GM18907 (cell line): ENCODE data around the gene TNFAIP8L1.

Source experiments
- ATAC-seq: cut with Tn5 transposase; IDR thresholded peaks from one replicate; pipeline ENCODE4 v1.9.1; 2021; ENCODE audit warnings: mild to moderate bottlenecking, moderate library complexity; ENCODE audit not compliant: unreplicated experiment

The TNFAIP8L1 gene

DNA sequence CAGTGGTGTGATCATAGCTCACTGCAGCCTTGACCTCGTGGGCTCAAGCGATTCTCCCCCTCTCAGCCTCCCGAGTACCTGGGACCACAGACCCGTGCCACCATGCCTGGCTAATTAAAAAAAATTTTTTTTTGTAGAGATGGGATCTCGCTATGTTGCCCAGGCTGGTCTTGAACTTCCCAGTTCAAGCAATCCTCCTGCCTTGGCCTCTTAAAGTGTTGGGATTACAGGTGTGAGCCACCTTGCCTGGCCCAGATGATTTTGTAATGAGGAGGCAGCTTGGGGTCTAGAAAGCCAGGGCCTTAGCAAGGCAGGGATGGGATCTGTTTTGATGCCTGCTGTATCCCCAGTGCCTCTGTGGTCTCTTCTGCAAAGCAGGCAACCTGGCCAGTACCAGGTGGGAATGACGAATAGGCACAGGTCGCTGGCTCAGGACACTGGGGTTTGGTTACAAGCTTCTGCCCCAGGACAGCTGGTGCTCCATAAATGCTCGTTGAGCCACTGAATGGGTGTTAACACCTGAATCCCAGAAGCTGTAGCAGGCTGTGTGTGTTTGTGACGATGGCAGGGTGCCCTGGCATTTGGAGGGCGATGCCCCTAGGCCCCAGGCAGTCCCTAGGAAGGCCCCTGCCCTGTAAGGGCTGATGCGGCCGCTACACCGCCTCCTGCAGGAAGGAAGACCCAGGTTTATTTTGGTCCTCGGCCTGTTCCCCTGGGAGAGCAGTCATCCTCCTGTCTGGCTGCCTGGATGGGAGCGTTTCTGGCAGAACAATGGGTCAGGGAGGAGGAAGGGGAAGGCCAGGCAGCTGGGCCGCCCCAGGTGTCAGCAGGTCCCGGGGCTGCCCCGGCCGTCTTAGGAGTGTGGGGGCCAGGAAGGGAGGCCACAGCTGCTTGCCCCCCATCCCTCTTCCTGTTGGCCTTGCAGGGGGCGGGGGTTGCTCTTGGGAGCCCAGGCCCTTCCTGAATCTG lies 8.6 kb downstream of the TNFAIP8L1 start:
- ATAC-seq: no peak

- ATAC-seq: no peak
Observed at GRCh38 chr19:4649392-4650047, 10.2 kb downstream of the TNFAIP8L1 start.

DNA sequence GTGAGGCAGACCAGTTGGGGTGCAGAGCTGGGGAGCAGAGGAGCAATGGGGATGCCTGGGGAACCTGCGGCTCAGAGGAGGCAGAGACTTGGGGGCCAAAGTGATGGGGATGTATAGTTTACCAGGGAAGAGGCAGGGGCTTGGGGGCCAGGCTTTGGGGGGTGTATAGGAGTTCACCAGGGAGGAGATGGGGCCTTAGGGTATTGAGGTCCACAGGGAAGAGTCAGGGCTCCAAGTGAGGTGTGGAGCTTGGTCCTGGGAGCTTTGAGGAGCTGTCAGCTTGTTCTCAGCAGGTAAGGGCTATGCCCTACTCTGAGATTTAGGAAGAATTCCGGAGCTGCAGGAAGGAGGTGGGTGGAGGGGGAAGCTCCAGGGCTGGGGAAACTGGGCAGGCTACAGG lies 10.8 kb downstream of the TNFAIP8L1 start:
- ATAC-seq: no peak

GRCh38 chr19:4652075-4652474 lies 12.8 kb downstream of the TNFAIP8L1 start:
- no peak for ATAC-seq

- no peak for ATAC-seq
Observed at GRCh38 chr19:4653793-4654436, 14.6 kb downstream of the TNFAIP8L1 start.

GRCh38 chr19:4654437-4655361 lies 15.4 kb downstream of the TNFAIP8L1 start:
- no peak for ATAC-seq

DNA sequence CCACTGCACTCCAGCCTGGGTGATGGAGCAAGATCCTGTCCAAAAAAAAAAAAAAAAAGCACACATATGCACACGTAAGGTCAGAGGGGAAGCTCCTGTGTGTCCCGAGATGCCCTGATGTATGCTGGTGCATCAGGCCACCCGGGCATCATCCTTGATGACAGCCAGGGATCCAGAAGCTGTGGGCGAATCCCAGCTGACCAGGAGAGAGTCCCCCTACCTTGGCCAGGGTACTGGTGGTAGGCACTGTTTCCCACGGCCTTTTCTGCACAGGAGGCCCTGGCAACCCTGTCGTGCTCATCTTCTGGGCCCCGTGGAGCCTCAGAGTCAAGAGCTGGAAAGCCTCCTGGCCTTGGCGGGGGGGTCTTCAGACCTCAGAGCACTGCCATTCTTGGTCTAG lies 16.8 kb downstream of the TNFAIP8L1 start:
- no peak for ATAC-seq

- ATAC-seq: no peak
Observed at GRCh38 chr19:4657262-4657661, 17.9 kb downstream of the TNFAIP8L1 start.

- no peak for ATAC-seq
Observed at GRCh38 chr19:4657835-4658234, 18.5 kb downstream of the TNFAIP8L1 start.

DNA sequence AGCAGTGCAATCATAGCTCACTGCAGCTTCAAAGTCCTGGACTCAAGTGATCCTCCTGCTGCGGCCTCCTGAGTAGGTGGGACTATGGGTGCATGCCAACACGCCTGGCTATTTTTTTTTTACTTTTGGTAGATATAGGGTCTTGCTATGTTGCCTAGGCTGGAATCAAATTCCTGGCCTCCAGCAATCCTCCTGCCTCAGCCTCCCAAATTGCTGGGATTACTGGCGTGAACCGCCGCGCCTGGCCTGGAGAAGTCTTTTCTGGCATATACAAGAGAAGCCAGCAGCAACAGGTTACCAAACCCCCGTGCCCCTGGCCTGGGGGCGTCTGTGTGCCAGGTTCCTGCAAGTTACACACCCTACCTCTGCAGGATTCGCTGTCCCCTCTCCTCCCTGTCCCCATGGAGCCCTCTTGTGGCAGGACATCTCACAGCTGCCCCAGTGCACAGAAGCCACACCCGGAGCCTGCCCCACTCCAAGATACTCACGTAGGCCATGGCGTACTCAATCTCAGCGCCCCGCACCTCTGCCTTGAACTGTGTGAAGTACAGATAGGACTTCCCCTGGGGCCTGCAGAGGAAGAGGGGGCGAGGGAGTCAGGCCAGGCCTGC lies 21.0 kb downstream of the TNFAIP8L1 start:
- ATAC-seq: no peak

- ATAC-seq: no peak
Observed at GRCh38 chr19:4660993-4661392, 21.7 kb downstream of the TNFAIP8L1 start.

DNA sequence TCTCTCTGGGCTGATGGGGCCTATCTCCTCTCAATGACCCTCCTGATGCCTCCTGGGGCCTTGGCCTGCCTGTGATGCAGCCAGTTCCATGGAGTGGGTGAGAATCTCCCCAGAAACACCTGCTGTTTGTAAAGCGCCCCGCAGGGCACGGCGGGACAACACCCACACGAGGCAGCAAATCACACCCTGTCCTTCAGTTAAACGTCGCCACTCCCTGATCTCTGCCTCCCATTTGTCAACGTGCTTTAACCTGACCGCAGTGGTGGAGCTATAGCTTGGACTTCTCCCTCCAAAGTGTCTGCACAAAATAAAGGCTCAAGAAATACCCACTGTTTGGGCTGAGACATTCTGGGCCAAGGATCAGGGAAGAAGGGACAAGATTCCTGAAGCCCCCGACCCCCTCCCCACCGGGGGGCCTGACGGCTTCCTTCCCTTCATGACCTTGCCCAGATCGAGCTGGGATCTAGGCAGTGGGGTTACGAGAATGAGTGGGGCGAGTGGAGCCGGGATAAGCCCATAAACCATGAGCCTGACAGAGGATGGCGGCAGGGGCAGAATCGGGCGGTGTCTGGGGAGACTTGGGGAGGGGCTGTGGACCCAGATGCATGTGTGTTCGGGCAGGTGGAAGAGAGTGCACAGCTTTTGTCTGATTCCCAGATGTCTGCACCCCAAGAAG lies 22.8 kb downstream of the TNFAIP8L1 start:
- no peak for ATAC-seq

DNA sequence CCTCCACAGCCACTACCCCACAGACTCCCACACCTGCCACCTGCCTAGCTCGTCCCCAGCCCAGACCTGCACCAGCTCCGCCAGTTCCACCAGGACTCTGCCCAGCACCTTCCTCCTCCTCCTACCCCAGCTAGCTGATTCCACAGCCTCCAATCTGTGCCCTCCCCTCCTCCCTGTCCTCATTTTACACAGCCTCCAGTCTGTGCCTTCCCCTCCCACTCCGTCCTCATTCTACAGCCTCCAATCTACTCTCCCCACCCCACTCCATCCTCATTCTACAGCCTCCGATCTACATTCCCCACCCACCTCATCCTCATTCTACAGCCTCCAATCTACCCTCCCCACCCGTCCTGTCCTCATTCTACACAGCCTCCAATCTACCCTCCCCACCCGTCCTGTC lies 23.5 kb downstream of the TNFAIP8L1 start:
- no peak for ATAC-seq

- no peak for ATAC-seq
Observed at GRCh38 chr19:4664642-4665041, 25.3 kb downstream of the TNFAIP8L1 start.

GRCh38 chr19:4669723-4670480 lies 30.6 kb downstream of the TNFAIP8L1 start, which contains the start of gene MYDGF:
MYDGF (minus strand) TSS chr19:4670342; CDS start chr19:4670334, 8 bp downstream.
- peak; percentile 84 for ATAC-seq

- ATAC-seq: no peak
Observed at GRCh38 chr19:4671185-4671851, 32.0 kb downstream of the TNFAIP8L1 start.

DNA sequence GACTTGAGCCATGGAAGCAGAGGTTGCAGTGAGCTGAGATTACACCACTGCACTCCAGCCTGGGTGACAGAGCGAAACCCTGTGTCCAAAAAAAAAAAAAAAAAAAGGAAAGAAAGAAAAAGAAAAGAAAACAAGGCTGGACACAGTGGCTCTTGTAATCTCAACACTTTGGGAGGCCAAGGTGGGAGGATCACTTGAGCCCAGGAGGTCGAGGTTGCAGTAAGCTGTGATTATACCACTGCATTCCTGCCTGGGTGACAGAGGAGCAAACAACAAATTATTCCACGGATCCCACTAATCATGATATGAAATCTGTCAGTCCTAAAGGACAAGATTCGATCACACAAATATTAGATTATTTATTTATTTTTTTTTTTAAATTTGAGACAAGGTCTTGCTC lies 33.9 kb downstream of the TNFAIP8L1 start:
- no peak for ATAC-seq

DNA sequence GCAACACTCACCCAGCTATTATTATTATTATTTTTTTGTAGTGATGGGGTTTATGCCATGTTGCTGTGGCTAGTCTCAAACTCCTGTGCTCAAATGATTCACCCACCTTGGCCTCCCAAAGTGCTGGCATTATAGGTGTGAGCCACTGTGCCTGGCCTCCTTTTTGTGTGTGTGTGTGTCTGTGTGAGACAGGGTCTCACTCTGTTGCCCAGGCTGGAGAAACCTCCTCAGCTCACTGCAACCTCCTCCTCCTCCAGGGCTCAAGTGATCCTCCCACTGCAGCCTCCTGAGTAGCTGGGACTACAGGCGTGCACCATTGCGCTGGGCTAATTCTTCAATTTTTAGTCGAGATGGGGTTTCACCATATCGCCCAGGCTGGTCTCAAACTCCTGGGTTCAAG lies 34.4 kb downstream of the TNFAIP8L1 start:
- ATAC-seq: no peak
